Hypothalamus (tissue), 51 donors: ENCODE results near the gene RAD54L2.
"Not testable (repeated sequence)": the region's sequence is repeated elsewhere in the genome, so short reads cannot be mapped to it uniquely, and the experiment has no call there.

Experiments used
- DNase-seq, 51 donors: peaks; one replicate each; lab custom pipeline; 2025; lab: John Stamatoyannopoulos, UW

The RAD54L2 gene

GRCh38 chr3:51538459-51539290 is at the start of gene RAD54L2:
Gene RAD54L2, plus strand, starts transcription at chr3:51538719. Its CDS starts 51,702 bp downstream, at chr3:51590421.
- peak in 50 of 51 donors; percentile 32 to 85 (median 68) for DNase-seq

DNA sequence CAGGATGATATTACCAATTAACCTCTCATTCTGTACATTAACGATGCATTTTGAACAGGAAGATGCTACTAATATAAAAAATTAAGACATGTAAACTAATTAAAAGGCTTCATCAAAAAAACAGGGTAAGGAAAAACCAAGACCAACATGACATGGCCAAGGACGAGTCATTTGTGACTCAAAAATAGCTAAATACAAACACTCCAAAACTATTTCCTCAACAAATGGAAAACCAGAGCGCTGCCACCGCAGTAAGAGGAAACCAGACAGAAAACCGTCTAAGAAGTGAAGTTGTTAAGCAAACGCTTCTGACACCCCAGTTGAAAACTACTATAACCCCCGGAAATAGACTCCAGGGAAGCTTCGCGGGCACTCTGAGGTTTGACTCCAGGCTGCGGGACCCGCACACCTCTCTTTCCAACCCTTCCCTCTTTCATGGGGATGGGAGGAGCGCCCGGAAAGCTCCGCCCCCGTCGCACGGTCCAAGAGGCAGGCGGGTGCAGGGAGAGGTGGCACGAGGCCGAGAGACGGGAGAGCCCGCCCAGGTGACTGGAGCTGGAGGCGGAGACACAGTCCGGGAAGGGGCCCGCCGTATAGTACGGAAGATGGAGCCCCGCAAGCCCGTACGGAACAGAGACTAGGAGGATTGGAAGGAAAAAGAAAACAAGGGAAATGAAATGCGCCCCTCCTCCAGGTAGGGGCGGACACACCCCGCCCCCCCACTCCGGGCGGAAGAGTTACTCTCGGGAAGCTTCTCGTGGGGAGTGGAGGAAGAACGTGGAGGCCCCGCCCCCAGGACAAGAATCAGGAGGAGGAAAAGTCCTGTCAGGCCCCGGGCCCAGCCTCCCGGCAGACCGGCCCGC is 39.4 kb upstream of the RAD54L2 start:
- peak; percentile 45 to 92 (median 81) for DNase-seq

DNA sequence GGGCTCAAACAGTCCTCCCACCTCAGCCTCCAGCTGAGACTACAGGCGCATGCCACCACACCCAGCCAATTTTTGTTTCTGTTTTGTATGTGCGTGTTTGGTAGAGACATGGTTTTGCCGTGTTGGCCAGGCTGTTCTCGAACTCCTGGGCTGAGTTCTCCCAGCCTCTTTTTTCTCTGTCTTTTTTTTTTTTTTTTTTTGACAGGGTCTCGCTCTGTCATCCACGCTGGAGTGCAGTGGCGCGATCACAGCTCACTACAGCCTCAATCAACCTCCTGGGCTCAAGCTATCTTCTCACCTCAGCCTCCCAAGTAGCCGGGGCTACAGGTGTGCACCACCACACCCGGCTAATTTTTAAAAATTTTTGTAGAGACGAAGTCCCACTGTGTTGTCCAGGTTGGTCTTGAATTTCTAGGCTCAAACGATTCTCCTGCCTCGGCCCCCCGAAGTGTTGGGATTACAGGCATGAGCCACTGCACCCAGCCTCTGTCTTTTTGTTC is 37.8 kb upstream of the RAD54L2 start:
- DNase-seq: peak in 5 of 51 donors; percentile 2 to 20 (median 8)

DNA sequence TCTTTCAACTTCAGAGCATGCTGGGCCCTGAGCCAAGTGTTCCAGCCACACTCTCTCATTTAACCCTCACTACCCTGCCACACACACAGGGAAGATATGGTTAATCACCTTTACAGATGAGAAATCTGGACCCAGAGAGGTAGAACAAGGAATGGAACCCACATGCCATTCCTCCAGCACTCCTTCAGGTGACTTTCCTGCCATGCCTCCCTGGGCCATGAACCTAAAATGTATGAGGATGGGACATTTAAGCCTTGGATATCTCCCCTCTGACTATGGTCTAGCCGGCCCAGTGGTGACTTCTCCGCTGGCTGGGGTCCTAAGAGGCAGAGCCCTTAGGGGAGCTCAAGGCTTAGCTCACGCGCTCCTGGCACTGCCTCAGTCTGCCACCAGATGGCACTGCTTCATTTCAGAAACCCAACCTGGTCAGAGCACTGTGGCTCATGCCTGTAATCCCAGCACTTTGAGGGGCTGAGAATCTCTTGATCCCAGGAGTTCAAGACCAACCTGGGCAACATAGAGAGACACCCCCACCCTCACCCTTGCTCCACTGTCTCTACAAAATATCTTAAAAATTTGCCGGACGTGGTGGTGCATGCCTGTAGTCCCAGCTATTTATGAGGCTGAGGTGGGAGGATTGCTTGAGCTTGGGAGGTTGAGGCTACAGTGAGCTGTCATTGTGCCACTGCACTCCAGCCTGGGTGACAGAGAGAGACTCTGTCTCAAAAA is 36.5 kb upstream of the RAD54L2 start:
- peak in 50 of 51 donors; percentile 4 to 83 (median 54) for DNase-seq

- no peak for DNase-seq
Measured at GRCh38 chr3:51502562-51502910, 36.0 kb upstream of the RAD54L2 start.

GRCh38 chr3:51503007-51503406 is 35.5 kb upstream of the RAD54L2 start:
- no peak for DNase-seq

GRCh38 chr3:51508255-51508654 is 30.3 kb upstream of the RAD54L2 start:
- no peak for DNase-seq

DNA sequence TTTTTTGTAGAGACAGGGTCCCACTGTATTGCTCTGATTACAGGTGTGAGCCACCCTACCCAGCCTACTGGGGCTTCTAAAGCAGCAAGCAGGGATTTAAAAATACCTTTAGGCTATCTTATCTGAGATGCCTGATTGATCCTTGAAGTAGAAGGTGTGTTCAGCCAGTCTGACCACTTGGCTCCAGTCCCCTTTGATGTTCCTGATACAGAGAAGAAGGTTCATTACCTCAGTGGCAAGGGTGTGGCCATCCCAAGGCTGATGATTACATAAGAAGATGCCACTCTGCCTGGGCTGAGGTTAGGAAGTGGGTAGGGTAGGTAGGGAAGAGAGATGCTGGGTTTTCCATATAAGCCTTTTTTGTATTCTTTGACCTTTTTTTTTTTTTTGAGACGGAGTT is 27.5 kb upstream of the RAD54L2 start:
- DNase-seq: no peak

GRCh38 chr3:51514210-51514609 is 24.3 kb upstream of the RAD54L2 start:
- no peak for DNase-seq

DNA sequence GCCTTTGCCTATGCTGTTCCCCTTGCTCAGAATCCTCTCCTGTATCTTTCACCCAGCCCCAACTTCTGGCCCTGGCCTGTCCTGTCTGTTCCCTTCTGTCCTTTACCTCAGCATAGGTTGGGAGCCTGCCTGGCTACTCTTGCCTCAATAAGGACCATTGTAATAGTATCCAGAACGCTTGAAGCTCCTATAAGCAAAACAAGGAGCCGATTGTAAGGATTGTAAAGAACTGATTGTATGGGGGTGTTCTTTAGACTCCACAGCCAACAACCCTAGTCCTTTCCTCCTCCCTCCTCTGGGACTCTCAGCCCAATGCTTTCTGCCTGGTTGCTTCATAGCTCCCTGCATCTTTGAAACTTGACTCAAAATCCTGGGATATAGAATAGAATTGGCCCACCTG is 18.7 kb upstream of the RAD54L2 start:
- DNase-seq: peak in 3 of 51 donors; percentile 1 to 5 (median 2)

DNA sequence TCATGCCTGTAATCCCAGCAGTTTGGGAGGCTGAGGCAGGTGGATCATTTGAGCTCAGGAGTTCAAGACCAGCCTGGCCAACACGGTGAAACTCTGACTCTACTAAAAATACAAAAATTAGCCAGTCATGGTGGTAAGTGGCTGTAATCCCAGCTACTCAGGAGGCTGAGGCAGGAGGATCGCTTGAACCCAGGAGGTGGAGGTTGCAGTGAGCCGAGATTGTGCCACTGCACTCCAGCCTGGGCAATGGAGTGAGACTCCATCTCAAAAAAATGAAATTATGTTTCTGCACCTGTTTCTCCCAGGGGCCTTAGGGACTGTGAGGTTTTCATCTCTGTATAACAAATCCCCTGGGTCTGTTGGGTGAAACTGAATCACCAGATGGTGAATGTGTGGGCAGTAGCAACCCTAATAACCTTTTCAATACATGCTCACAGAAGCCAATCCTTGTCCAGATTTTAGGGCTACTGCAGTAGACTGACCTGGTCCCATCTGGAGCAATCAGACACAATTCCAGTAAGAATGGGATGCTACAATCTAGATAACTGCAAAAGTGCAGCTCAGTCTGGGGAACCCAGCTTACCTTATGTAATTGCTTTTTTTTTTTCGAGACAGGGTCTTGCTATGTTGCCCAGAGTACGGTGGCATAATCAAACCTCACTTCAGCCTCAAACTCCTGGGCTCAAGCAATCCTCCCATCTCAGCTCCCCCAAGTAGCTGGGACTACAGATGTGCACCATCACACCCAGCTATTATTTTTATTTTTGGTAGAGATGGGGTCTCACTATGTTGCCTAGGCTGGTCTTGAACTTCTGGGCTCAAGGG is 17.4 kb upstream of the RAD54L2 start:
- DNase-seq: not testable (repeated sequence)

DNA sequence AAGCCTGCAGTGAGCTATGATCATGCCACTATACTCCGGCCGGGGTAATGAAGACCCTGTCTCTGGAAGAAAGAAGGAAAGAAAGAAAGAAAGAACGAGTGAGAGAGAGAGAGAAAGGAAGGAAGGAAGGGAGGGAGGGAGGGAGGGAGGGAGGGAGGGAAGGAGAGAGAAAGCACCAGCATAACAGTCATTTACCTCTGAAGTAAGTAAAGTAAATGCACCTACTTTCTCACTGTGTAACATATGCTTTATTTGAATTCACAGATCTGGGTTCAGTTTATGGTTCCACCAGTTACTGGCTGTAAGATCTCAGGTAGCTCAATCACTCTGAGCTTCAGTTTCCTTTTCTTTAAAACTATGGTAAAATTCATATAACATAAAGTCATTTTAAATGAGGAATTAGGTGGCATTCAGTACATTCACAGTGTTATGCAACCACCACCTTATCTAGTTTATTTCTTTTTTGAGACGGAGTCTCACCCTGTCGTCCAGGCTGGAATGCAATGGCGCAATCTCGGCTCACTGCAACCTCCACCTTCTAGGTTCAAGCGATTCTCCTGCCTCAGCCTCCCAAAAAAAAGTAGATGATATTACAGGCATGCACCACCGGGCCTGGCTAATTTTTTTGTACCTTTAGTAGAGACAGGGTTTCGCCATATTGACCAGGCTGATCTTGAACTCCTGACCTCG is 16.1 kb upstream of the RAD54L2 start:
- no peak for DNase-seq

GRCh38 chr3:51524874-51525273 is 13.6 kb upstream of the RAD54L2 start:
- not testable (repeated sequence) for DNase-seq

DNA sequence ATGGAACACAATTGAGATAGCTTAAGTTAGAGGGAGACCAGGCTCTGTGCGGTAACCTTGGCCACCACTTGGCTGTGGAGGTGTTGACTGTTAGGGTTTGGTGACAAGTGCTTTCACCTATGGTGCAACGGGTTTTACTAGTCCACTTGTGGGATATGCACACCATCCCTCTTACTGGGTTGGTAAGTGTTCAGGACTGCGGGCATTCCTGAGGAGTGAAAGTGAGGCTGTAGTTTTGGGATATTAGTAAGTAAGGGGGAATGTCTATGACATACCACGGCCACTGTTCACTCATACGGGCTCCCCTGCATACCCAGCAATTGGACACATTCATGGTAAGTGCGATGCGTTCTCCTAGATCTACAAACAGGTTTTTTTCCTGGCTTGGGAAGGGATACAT is 8.0 kb upstream of the RAD54L2 start:
- no peak for DNase-seq

DNA sequence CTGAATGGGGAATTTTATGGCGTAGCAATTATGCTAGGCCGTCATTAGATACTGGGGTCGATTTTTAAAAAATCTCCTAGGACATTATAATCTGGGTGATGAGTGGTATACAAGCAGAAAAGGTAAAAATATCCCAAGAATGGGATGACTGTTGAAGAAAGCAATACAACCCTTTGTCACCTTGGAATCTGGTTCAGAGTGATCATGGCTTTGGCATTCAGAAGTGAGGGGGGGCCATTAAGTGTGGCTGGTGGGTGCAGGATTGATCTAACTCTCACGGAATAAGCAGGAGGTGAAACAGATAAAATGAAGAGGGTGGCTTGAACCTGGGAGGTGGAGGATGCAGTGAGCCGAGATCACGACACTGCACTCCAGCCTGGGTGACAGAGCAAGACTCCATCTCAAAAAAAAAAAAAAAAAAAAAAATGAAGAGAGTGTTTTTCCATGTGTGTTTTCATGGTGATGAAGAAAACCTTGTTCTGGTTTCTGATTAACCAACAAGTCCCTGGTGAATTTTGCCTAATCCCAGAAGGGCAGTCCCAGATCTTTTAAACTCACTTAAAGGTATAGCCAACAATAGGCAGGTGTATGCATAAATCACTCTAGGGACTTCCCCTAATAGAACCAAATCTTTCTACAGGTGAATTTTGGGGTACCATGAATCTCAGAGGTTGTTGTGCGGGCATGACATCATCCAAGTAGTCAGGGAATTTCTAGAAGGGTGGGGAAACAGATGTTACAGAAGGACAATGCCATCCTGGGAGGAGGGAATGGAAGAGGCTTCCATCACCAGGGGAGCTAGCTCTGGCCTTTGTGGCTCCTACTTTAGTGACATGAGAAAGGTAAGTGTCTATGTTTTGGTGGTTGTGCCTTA is 3.1 kb upstream of the RAD54L2 start:
- no peak for DNase-seq

- not testable (repeated sequence) for DNase-seq
Measured at GRCh38 chr3:51537631-51538030, 888 bp upstream of the RAD54L2 start.

GRCh38 chr3:51538115-51538458 is 432 bp upstream of the RAD54L2 start:
- DNase-seq: peak in 2 of 51 donors; percentile 17 to 66

- DNase-seq: peak in 15 of 51 donors; percentile 0 to 76 (median 13)
Measured at GRCh38 chr3:51539291-51539941, 897 bp downstream of the RAD54L2 start.
